HepG2 (cell line): ENCODE data around the gene EIF3B. TPM values are rescaled to one million over a fixed set of nuclear protein-coding genes. Genes with fewer than 3 reads are reported as not detected.

Experiments used
- ADNP ChIP-seq: sonication (generic); formaldehyde crosslinking; IDR thresholded peaks from 2 replicates; pipeline ENCODE4 v1.4.0; 2020; ENCODE audit warnings: missing genetic modification reagents
- ATF1 ChIP-seq: IDR thresholded peaks from 2 replicates; pipeline ENCODE4 v1.6.1; 2016; ENCODE audit warnings: mild to moderate bottlenecking, control low read depth
- ATM ChIP-seq: fragments of 450-650 bp; IDR thresholded peaks from 2 replicates; pipeline ENCODE4 v1.7.1; 2017; ENCODE audit warnings: mild to moderate bottlenecking, borderline replicate concordance
- CENPX ChIP-seq: sonication (generic); formaldehyde crosslinking; IDR thresholded peaks from 2 replicates; pipeline ENCODE4 v1.9.0; 2021; ENCODE audit warnings: mild to moderate bottlenecking, missing genetic modification reagents, moderate library complexity
- FOXM1 ChIP-seq: sonication (generic); formaldehyde crosslinking; IDR thresholded peaks from 2 replicates; pipeline ENCODE4 v1.5.0; 2020; ENCODE audit warnings: missing genetic modification reagents
- SAFB2 ChIP-seq: sonication (generic); formaldehyde crosslinking; IDR thresholded peaks from 2 replicates; pipeline ENCODE4 v1.5.1; 2020; ENCODE audit warnings: missing genetic modification reagents, low read depth, mild to moderate bottlenecking, borderline replicate concordance
- TBX3 ChIP-seq: fragments of 450-650 bp; IDR thresholded peaks from 2 replicates; pipeline ENCODE4 v1.6.1; 2017; ENCODE audit warnings: antibody characterized with exemption, mild to moderate bottlenecking, inconsistent platforms, borderline replicate concordance
- ZFP36L1 ChIP-seq: sonication (generic); formaldehyde crosslinking; IDR thresholded peaks from 2 replicates; pipeline ENCODE4 v1.8.0; 2022; ENCODE audit warnings: mild to moderate bottlenecking, missing genetic modification reagents, moderate library complexity
- ZNF318 ChIP-seq: sonication (generic); formaldehyde crosslinking; IDR thresholded peaks from 2 replicates; pipeline ENCODE4 v1.4.0; 2020; ENCODE audit warnings: mild to moderate bottlenecking, missing genetic modification reagents
- ZNF407 ChIP-seq: sonication (generic); formaldehyde crosslinking; IDR thresholded peaks from one replicate; pipeline ENCODE4 v1.5.1; 2020; ENCODE audit warnings: mild to moderate bottlenecking, missing genetic modification reagents; ENCODE audit errors: not compliant biosample characterization
- polyA plus RNA-seq, 8 experiments: library from polyadenylated mRNA; depleted of rRNA in 3 of 8; stranded (reverse) in 7 of 8; unstranded in 1 of 8; fragments of >200 nt; fragmentation: Illumina TruSeq in 4 of 8; extraction: Trizol in 4 of 8; gene quantifications; 2 replicates each; pipeline versions ENCODE4 v1.2.1 to v1.2.3, GENCODE V29; 2011 to 2016; ENCODE audit warnings: low read depth in 4 of 8, missing spikeins in 1 of 8, mixed read lengths in 1 of 8; ENCODE audit not compliant: insufficient read depth in 1 of 8
- total RNA-seq, 5 experiments: library from RNA; depleted of rRNA; stranded (reverse); fragments of >200 nt; fragmentation: Illumina TruSeq; extraction: Trizol; gene quantifications; 2 replicates each; pipeline ENCODE4 v1.2.3, GENCODE V29; 2016; ENCODE audit warnings: low read depth in 1 of 5
- TF ChIP-seq, protein P1 (sequence below): sonication (generic); formaldehyde crosslinking; IDR thresholded peaks from 2 replicates; pipeline ENCODE4; 2020; ENCODE audit warnings: missing genetic modification reagents, mild to moderate bottlenecking, borderline replicate concordance

Gene EIF3B
- total and polyA plus RNA-seq, 2 of the 13 experiments (the other 11 are each of a cell fraction or from before 2014, with no cell fraction given), result 92.2 to 241 TPM

DNA sequence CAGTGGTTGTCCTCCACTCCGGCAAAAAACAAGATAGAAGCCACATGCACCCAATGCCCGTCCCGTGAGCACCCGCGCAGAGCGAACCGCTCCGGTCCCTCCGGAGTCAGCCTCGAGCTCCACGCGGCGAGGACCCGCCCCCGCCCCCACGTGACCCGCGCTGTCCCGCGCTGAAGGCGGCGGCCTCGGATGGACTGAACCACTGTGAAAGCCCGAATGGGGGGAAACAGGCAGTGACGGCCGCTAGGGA is 766 bp upstream of the EIF3B start (continued):
- TF ChIP-seq ZNF318 (CRISPR knock-in tag), result peak; percentile 90
- 0 out of 2 replicates have a peak, but pooled peaks have one; percentile 71 for TF ChIP-seq FOXM1 (CRISPR knock-in tag)
- TF ChIP-seq ATM, result no peak
- TF ChIP-seq ADNP, result no peak
- no peak for TF ChIP-seq ATF1 (CRISPR knock-in tag)
- TF ChIP-seq, protein P1, sequence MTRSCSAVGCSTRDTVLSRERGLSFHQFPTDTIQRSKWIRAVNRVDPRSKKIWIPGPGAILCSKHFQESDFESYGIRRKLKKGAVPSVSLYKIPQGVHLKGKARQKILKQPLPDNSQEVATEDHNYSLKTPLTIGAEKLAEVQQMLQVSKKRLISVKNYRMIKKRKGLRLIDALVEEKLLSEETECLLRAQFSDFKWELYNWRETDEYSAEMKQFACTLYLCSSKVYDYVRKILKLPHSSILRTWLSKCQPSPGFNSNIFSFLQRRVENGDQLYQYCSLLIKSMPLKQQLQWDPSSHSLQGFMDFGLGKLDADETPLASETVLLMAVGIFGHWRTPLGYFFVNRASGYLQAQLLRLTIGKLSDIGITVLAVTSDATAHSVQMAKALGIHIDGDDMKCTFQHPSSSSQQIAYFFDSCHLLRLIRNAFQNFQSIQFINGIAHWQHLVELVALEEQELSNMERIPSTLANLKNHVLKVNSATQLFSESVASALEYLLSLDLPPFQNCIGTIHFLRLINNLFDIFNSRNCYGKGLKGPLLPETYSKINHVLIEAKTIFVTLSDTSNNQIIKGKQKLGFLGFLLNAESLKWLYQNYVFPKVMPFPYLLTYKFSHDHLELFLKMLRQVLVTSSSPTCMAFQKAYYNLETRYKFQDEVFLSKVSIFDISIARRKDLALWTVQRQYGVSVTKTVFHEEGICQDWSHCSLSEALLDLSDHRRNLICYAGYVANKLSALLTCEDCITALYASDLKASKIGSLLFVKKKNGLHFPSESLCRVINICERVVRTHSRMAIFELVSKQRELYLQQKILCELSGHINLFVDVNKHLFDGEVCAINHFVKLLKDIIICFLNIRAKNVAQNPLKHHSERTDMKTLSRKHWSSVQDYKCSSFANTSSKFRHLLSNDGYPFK (CRISPR knock-in tag), result peak; percentile 71; the same call in 1 of the 2 replicates
- TF ChIP-seq ZNF407, result no peak
- TF ChIP-seq CENPX (CRISPR knock-in tag), result no peak
- peak; percentile 93; the same call in 1 of the 2 replicates for TF ChIP-seq ZFP36L1 (CRISPR knock-in tag)
- 0 out of 2 replicates have a peak, but pooled peaks have one; percentile 31 for TF ChIP-seq TBX3
- no peak for TF ChIP-seq SAFB2 (CRISPR knock-in tag)
